Left renal pelvis (tissue), 4 donors: ENCODE data around the gene SLC22A4. TPM values are rescaled to one million over a fixed set of nuclear protein-coding genes. Genes with fewer than 3 reads are reported as not detected.

ENCODE experiments used
- DNase-seq, 4 donors: peaks; one replicate each; pipeline ENCODE4 v3.0.0-alpha.2; 2013; ENCODE audit warnings: low read depth in 4 of 4, low spot score in 3 of 4
- polyA plus RNA-seq, 4 donors: library from polyadenylated mRNA; unstranded; fragments of 120-200 nt; gene quantifications; one replicate each; pipeline ENCODE4 v1.2.1, GENCODE V29; 2013; ENCODE audit not compliant: insufficient read length in 4 of 4

The SLC22A4 gene
- polyA plus RNA-seq, 4 donors, result 3.1 to 7.6 (median 6.7) TPM

GRCh38 chr5:132389051-132389331 is 94.8 kb downstream of the SLC22A4 start:
- no peak for DNase-seq

GRCh38 chr5:132389585-132390286 is 95.5 kb downstream of the SLC22A4 start:
- DNase-seq, result no peak

DNA sequence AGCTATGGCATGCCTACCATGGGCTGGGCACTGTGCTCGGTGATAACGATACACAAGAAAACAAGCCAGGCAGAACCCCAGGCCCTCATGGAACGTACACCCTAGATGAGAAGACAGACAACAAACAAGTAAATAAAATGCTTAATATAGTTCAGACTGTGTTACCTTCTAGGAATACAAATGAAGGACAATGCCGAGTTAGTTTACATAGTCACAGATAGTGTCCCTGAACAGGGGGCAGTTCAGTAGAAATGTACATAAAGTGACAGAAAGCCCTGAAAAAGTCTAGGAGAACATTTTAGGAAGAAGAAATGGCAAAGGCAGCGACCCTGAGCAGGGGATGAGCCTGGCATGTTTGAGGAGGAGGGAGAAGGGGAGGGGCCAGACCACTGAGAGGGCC is 97.1 kb downstream of the SLC22A4 start:
- DNase-seq, result no peak

- DNase-seq, result no peak
Measured at GRCh38 chr5:132391870-132392269, 97.7 kb downstream of the SLC22A4 start.

DNA sequence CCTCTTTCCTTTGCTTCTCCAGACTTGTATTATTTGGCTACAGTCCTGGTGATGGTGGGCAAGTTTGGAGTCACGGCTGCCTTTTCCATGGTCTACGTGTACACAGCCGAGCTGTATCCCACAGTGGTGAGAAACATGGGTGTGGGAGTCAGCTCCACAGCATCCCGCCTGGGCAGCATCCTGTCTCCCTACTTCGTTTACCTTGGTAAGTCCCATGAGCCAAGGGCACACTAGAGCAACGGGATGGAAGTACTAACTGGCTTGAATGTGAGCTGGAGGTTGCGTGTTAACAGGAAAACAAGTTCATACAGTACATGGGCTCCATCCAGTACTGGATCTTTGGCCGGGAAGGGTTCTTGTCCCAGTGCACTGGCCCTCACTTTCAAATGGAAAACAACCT is 98.2 kb downstream of the SLC22A4 start:
- no peak for DNase-seq

- no peak for DNase-seq
Measured at GRCh38 chr5:132392978-132393825, 99.0 kb downstream of the SLC22A4 start.

Other genes starting within 250 kb of the SLC22A4 start
- gene IL3, start 233.7 kb upstream of the SLC22A4 start, polyA plus RNA-seq, result not detected
- gene CSF2, start 220.6 kb upstream of the SLC22A4 start, polyA plus RNA-seq, result not detected
- 10 to 100 TPM; 24.8 to 43.6 (median 33.0) TPM for gene P4HA2, start 66.5 kb upstream of the SLC22A4 start, polyA plus RNA-seq
- 10 to 100 TPM; 14.5 to 36.4 (median 17.4) TPM for gene PDLIM4, start 36.7 kb upstream of the SLC22A4 start, polyA plus RNA-seq
- gene SLC22A5, start 75.3 kb downstream of the SLC22A4 start, polyA plus RNA-seq, result 10 to 100 TPM; 16.3 to 55.8 (median 42.1) TPM
- 10 to 100 TPM; 14.7 to 23.8 (median 18.1) TPM for gene IRF1, start 196.4 kb downstream of the SLC22A4 start, polyA plus RNA-seq
- under 1 TPM in 1 of 4 donors, not detected in 3; 0.31 TPM for gene IL5, start 249.1 kb downstream of the SLC22A4 start, polyA plus RNA-seq